HG02588 (cell line): ENCODE data around the gene RPS27L.

Experiments
- ATAC-seq: cut with Tn5 transposase; IDR thresholded peaks from one replicate; pipeline ENCODE4 v1.9.1; 2021; ENCODE audit warnings: mild to moderate bottlenecking, moderate library complexity; ENCODE audit not compliant: unreplicated experiment

RPS27L gene

GRCh38 chr15:63188247-63188925 is 31.1 kb upstream of the RPS27L start:
- no peak for ATAC-seq

GRCh38 chr15:63187589-63188226 is 30.4 kb upstream of the RPS27L start:
- ATAC-seq = no peak

GRCh38 chr15:63186065-63186464 is 28.8 kb upstream of the RPS27L start:
- no peak for ATAC-seq

- no peak for ATAC-seq
Measured at GRCh38 chr15:63185206-63185605, 27.9 kb upstream of the RPS27L start.

GRCh38 chr15:63181648-63182047 is 24.4 kb upstream of the RPS27L start:
- ATAC-seq = no peak

GRCh38 chr15:63180746-63181145 is 23.5 kb upstream of the RPS27L start:
- ATAC-seq = no peak

- ATAC-seq = no peak
Measured at GRCh38 chr15:63178034-63178433, 20.8 kb upstream of the RPS27L start.

- no peak for ATAC-seq
Measured at GRCh38 chr15:63176302-63176701, 19.0 kb upstream of the RPS27L start.

GRCh38 chr15:63172851-63173451 is 15.7 kb upstream of the RPS27L start:
- no peak for ATAC-seq

- ATAC-seq = no peak
Measured at GRCh38 chr15:63172376-63172775, 15.1 kb upstream of the RPS27L start.

GRCh38 chr15:63169788-63170187 is 12.5 kb upstream of the RPS27L start:
- no peak for ATAC-seq

- ATAC-seq = no peak
Measured at GRCh38 chr15:63166219-63166618, 8.9 kb upstream of the RPS27L start.

- no peak for ATAC-seq
Measured at GRCh38 chr15:63165166-63165859, 8.0 kb upstream of the RPS27L start.

GRCh38 chr15:63163217-63163616 is 5.9 kb upstream of the RPS27L start:
- no peak for ATAC-seq

GRCh38 chr15:63160638-63161037 is 3.4 kb upstream of the RPS27L start:
- ATAC-seq = no peak

GRCh38 chr15:63157891-63158431 is 684 bp upstream of the RPS27L start:
- ATAC-seq = no peak

GRCh38 chr15:63156755-63157117 is 541 bp downstream of the RPS27L start:
- ATAC-seq = peak; percentile 24

- no peak for ATAC-seq
Measured at GRCh38 chr15:63156086-63156710, 1.1 kb downstream of the RPS27L start.

GRCh38 chr15:63155486-63155885 is 1.8 kb downstream of the RPS27L start:
- no peak for ATAC-seq

GRCh38 chr15:63151665-63152064 is 5.6 kb downstream of the RPS27L start:
- ATAC-seq = no peak

GRCh38 chr15:63146684-63147083 is 10.6 kb downstream of the RPS27L start:
- ATAC-seq = no peak
